Measurements from ENCODE around the gene SEL1L3.

Gene SEL1L3

GRCh38 chr4:25782482-25782881 lies 80.3 kb downstream of the SEL1L3 start:
- no peak for TF ChIP-seq CTCF (conservative IDR thresholded peaks at IDR 0.05; ENCODE audit: low read depth, low read length)
- no peak overlapping the region for H3K4me3 ChIP-seq (ENCODE audit: low read length)

GRCh38 chr4:25779021-25779420 lies 83.8 kb downstream of the SEL1L3 start:
- DNase-seq (ENCODE audit: low read depth): no peak
- H3K4me3 ChIP-seq (ENCODE audit: low read length): no peak overlapping the region
- TF ChIP-seq CTCF (conservative IDR thresholded peaks at IDR 0.05; ENCODE audit: low read depth, low read length): no peak

More at GRCh38 chr4:25782482-25782881, 80.3 kb downstream of the SEL1L3 start:
- no peak for DNase-seq (ENCODE audit: low read depth)

GRCh38 chr4:25776795-25777194 lies 86.0 kb downstream of the SEL1L3 start:
- H3K4me3 ChIP-seq (ENCODE audit: low read length): no peak overlapping the region
- no peak for TF ChIP-seq CTCF (conservative IDR thresholded peaks at IDR 0.05; ENCODE audit: low read depth, low read length)
- DNase-seq (ENCODE audit: low read depth): no peak

GRCh38 chr4:25775166-25775565 lies 87.6 kb downstream of the SEL1L3 start:
- H3K4me3 ChIP-seq (ENCODE audit: low read length): no peak overlapping the region
- no peak for DNase-seq (ENCODE audit: low read depth)
- TF ChIP-seq CTCF (conservative IDR thresholded peaks at IDR 0.05; ENCODE audit: low read depth, low read length): no peak

- no peak for TF ChIP-seq CTCF (conservative IDR thresholded peaks at IDR 0.05; ENCODE audit: low read depth, low read length)
- no peak for DNase-seq (ENCODE audit: low read depth)
- H3K4me3 ChIP-seq (ENCODE audit: low read length): no peak overlapping the region
Measured at GRCh38 chr4:25773358-25773757, 89.4 kb downstream of the SEL1L3 start.

GRCh38 chr4:25771672-25772071 lies 91.1 kb downstream of the SEL1L3 start:
- DNase-seq (ENCODE audit: low read depth): no peak
- no peak overlapping the region for H3K4me3 ChIP-seq (ENCODE audit: low read length)
- no peak for TF ChIP-seq CTCF (conservative IDR thresholded peaks at IDR 0.05; ENCODE audit: low read depth, low read length)

- DNase-seq (ENCODE audit: low read depth): no peak
- no peak for TF ChIP-seq CTCF (conservative IDR thresholded peaks at IDR 0.05; ENCODE audit: low read depth, low read length)
- no peak overlapping the region for H3K4me3 ChIP-seq (ENCODE audit: low read length)
Measured at GRCh38 chr4:25770847-25771246, 91.9 kb downstream of the SEL1L3 start.
